ENCODE measurements around the gene GAPT. TPM values are rescaled to one million over a fixed set of nuclear protein-coding genes. Genes with fewer than 3 reads are reported as not detected.

The GAPT gene
- total RNA-seq, 1 experiment from 2014 or later: not detected

- no peak for TF ChIP-seq EZH2 (IDR thresholded peaks at IDR 0.05; ENCODE audit: borderline replicate concordance, low read depth, low read length, poor library complexity, severe bottlenecking)
- TF ChIP-seq CTCF (conservative IDR thresholded peaks at IDR 0.05; ENCODE audit: low read depth, low read length): no peak
- no peaks in the 10 kb centered on the region for H3K4me1 ChIP-seq (ENCODE audit: insufficient read depth, low read length, poor library complexity, severe bottlenecking)
- no peak for DNase-seq (ENCODE audit: low spot score)
- ChIA-PET POLR2A (ENCODE audit: low non-redundant PET) (no interaction called here), CTCF (no interaction called here)
- H3K9me3 ChIP-seq (ENCODE audit: low read depth, low read length, poor library complexity, severe bottlenecking): no peaks in the 10 kb centered on the region
- intact Hi-C loops (cut with micrococcal nuclease; ENCODE audit: unreplicated experiment): no loop called here
- H3K27ac ChIP-seq (ENCODE audit: low read depth, low read length, poor library complexity, severe bottlenecking): no peak overlapping the region
- H3K36me3 ChIP-seq (ENCODE audit: insufficient read depth, low read length, poor library complexity, severe bottlenecking): no peaks in the 10 kb centered on the region
- no TSS peak for BruUV-seq (replicated peaks)
- H3K4me3 ChIP-seq (ENCODE audit: low read depth, low read length, poor library complexity, severe bottlenecking): no peak overlapping the region
- no peaks in the 10 kb centered on the region for H3K27me3 ChIP-seq (replicated peaks; ENCODE audit: insufficient read depth, low read depth, low read length, poor library complexity)
These were observed 9.4 kb upstream of the GAPT start for GRCh38 chr5:58481828-58482227.

- Histone ChIP-seq H3K4me1 (ENCODE audit: insufficient read depth, low read length, poor library complexity, severe bottlenecking) (no peaks in the 10 kb centered on the region), H3K9me3 (ENCODE audit: low read depth, low read length, poor library complexity, severe bottlenecking) (no peaks in the 10 kb centered on the region), H3K4me3 (ENCODE audit: low read depth, low read length, poor library complexity, severe bottlenecking) (no peak overlapping the region), H3K27ac (ENCODE audit: low read depth, low read length, poor library complexity, severe bottlenecking) (no peak overlapping the region), H3K36me3 (ENCODE audit: insufficient read depth, low read length, poor library complexity, severe bottlenecking) (no peaks in the 10 kb centered on the region), H3K27me3 (replicated peaks; ENCODE audit: insufficient read depth, low read depth, low read length, poor library complexity) (no peaks in the 10 kb centered on the region)
- TF ChIP-seq EZH2 (IDR thresholded peaks at IDR 0.05; ENCODE audit: borderline replicate concordance, low read depth, low read length, poor library complexity, severe bottlenecking) (no peak), CTCF (conservative IDR thresholded peaks at IDR 0.05; ENCODE audit: low read depth, low read length) (no peak)
- intact Hi-C loops (cut with micrococcal nuclease; ENCODE audit: unreplicated experiment): no loop called here
- DNase-seq (ENCODE audit: low spot score): no peak
- CTCF ChIA-PET: no interaction called here
- BruUV-seq (replicated peaks): no TSS peak
- POLR2A ChIA-PET (ENCODE audit: low non-redundant PET): no interaction called here
These were observed 8.7 kb upstream of the GAPT start for GRCh38 chr5:58482536-58482935.

- no peaks in the 10 kb centered on the region for H3K4me1 ChIP-seq (ENCODE audit: insufficient read depth, low read length, poor library complexity, severe bottlenecking)
- H3K27me3 ChIP-seq (replicated peaks; ENCODE audit: insufficient read depth, low read depth, low read length, poor library complexity): no peaks in the 10 kb centered on the region
- H3K4me3 ChIP-seq (ENCODE audit: low read depth, low read length, poor library complexity, severe bottlenecking): no peak overlapping the region
- no peak for DNase-seq (ENCODE audit: low spot score)
- no TSS peak for BruUV-seq (replicated peaks)
- TF ChIP-seq EZH2 (IDR thresholded peaks at IDR 0.05; ENCODE audit: borderline replicate concordance, low read depth, low read length, poor library complexity, severe bottlenecking): no peak
- TF ChIP-seq CTCF (conservative IDR thresholded peaks at IDR 0.05; ENCODE audit: low read depth, low read length): no peak
- no peaks in the 10 kb centered on the region for H3K36me3 ChIP-seq (ENCODE audit: insufficient read depth, low read length, poor library complexity, severe bottlenecking)
- CTCF ChIA-PET: no interaction called here
- POLR2A ChIA-PET (ENCODE audit: low non-redundant PET): no interaction called here
- no peaks in the 10 kb centered on the region for H3K9me3 ChIP-seq (ENCODE audit: low read depth, low read length, poor library complexity, severe bottlenecking)
- intact Hi-C loops (cut with micrococcal nuclease; ENCODE audit: unreplicated experiment): no loop called here
- H3K27ac ChIP-seq (ENCODE audit: low read depth, low read length, poor library complexity, severe bottlenecking): no peak overlapping the region
These were observed 6.7 kb upstream of the GAPT start for GRCh38 chr5:58484505-58484904.

All from A673 (cell line).